ENCODE results near the gene INTS7. TPM values are rescaled to one million over a fixed set of nuclear protein-coding genes. Genes with fewer than 3 reads are reported as not detected.
"Not testable (repeated sequence)": the region's sequence is repeated elsewhere in the genome, so short reads cannot be mapped to it uniquely, and the experiment has no call there.

The INTS7 gene
- total RNA-seq, 1 experiment from 2014 or later: 35.8 TPM

GRCh38 chr1:211978596-211978995, 56.8 kb downstream of the INTS7 start:
- no peak for DNase-seq (ENCODE audit: low spot score)

GRCh38 chr1:211975152-211975941, 60.0 kb downstream of the INTS7 start:
- DNase-seq (ENCODE audit: low spot score): no peak

- no peak for DNase-seq (ENCODE audit: low spot score)
These were observed 61.8 kb downstream of the INTS7 start for GRCh38 chr1:211973541-211973940.

GRCh38 chr1:211968200-211968834, 67.0 kb downstream of the INTS7 start:
- DNase-seq (ENCODE audit: low spot score): no peak

DNA sequence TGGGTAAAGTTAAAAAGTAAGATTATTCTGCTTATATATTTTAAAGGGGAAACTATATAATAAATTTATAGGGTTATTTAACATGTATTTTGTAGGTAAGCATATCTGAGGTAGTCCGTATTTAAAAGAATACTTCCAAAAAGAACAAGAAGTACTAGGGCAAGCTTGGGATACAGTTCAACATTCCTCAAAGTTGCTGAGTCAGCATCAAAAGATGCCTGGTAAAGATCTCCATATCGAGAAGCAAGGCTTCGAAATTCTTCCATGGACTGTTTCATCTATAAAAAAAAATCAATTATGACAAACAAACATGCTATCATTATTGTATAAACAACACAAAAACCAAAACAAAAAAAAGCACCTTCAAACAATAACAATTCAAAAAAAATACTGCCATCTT, 67.7 kb downstream of the INTS7 start:
- DNase-seq (ENCODE audit: low spot score): no peak

DNA sequence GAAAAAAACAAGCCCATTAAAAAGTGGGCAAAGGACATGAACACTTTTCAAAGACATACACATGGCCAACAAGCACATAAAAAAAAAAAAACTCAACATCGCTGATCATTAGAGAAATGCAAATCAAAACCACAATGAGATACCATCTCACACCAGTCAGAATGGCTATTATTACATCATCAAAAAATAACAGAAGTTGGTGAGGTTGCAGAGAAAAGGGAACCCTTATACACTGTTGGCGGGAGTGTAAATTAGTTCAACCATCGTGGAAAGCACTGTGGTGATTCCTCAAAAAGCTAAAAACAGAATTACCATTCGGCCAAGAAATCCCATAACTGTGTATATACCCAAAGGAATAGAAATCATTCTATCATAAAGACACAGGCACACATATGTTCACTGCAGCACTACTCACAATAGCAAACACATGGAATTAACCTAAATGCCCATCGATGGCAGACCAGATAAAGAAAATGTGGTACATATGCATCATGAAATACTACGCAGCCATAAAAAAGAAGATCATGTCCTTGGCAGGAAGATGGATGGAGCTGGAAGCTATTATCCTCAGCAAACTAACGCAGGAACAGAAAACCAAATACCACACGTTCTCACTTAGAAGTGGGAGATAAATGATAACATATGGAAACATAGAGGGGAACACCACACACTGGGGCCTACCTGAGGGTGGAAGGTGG, 70.1 kb downstream of the INTS7 start:
- DNase-seq (ENCODE audit: low spot score): no peak

- no peak for DNase-seq (ENCODE audit: low spot score)
These were observed 75.7 kb downstream of the INTS7 start for GRCh38 chr1:211959680-211960079.

GRCh38 chr1:211959221-211959620, 76.1 kb downstream of the INTS7 start:
- DNase-seq (ENCODE audit: low spot score): no peak

DNA sequence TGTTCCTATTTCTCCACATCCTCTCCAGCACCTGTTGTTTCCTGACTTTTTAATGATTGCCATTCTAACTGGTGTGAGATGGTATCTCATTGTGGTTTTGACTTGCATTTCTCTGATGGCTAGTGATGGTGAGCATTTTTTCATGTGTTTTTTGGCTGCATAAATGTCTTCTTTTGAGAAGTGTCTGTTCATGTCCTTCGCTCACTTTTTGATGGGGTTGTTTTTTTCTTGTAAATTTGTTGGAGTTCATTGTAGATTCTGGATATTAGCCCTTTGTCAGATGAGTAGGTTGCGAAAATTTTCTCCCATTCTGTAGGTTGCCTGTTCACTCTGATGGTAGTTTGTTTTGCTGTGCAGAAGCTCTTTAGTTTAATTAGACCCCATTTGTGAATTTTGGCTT, 81.3 kb downstream of the INTS7 start:
- not testable (repeated sequence) for DNase-seq (ENCODE audit: low spot score)

- DNase-seq (ENCODE audit: low spot score): not testable (repeated sequence)
These were observed 81.8 kb downstream of the INTS7 start for GRCh38 chr1:211953543-211953942.

DNA sequence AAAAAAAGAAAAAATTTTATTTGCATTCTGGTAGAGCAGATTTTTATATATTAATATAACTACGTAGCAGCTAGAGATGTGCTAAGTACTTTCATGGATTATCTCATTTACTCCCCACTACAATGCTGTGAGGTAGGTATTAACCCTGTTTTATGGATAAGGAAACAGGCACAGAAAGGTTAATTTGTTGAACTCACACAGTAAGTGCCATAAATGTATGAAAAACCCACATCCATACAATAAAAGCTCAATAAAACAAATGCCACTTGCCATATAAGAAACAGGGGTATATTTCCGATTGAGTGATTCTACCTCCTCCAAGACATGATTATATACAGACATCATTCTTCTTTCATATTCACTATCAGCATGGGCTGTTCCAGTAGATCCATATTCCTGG, 83.1 kb downstream of the INTS7 start:
- DNase-seq (ENCODE audit: low spot score): no peak

- peak; percentile 97 for DNase-seq (ENCODE audit: low spot score)
These were observed 83.5 kb downstream of the INTS7 start for GRCh38 chr1:211951856-211952255.

GRCh38 chr1:211948377-211948776, 87.0 kb downstream of the INTS7 start:
- DNase-seq (ENCODE audit: low spot score): no peak

DNA sequence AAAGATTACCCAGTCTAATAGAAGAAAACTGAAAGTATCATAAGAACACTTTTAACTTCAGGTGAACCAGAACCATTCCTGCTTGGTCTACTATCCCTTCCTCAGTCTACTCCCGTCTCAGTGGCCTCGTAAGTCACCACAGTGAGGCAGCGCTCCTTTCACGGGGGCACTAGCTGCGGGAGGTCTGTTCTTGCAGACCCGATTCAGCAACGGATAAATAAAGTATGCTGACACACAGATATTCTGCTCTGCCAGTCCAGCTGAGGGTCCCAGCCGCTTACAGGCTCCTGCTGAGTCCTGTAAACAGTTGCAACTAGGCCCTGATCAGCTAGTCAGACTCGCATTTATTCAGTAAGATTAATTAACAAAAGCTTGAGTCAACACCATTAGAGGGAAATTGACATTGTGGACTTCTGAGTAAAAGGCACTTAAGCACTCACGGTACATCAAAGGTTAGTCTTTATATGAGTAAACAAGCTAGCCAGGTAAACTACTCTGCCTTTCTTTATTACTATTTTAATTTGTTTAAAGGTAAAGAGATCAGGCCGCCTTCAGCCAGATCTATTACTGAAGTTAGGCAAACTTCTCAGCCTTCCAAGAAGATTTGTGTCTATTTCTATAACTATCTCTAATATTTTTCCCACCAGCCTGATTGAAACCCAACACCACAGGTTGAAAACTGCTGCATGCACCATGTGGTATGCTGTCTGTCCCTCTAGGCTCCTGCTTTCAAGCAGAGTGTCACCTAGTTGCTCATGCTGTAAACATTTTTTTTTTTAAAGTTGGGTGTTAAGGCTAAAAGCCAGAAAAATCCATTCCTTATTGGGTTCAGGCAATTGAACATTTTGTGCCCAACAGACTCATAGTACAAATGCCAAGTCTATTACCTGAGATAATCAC, 87.7 kb downstream of the INTS7 start:
- no peak for DNase-seq (ENCODE audit: low spot score)

DNA sequence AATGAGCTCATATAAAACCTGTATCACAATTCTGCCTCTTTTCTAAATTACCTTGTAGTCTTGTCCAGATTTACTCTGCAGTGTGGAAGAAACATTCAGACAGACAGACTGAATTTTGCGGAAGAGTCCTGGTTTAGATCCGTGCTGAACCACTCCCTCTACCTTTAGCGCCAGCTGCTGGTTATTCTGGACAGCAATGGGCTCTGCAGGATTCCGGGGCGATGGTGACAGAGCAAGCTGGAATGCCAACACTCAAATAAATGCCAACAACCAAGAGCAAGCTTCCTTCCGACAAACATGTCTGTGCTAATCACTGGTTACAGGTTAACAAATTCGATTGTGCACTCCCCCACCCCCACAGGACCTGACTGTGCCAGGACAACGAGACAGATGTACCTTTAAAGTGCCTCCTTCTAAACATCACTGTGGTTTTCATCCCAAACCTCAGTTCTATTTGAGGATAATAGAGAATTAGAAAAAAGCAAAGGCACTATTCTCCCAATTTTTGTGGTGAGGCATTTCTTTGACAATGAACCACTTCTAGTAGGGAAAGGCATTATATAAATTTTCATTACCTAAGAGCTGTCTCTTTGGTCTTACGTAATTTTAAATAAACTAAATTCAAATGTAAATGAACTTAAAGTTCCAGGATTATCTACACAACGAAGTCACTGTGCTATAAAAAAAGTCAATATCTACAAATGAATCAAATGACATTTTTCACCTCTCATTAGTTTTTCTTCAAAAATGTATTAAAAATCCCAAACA, 90.4 kb downstream of the INTS7 start:
- DNase-seq (ENCODE audit: low spot score): peak; percentile 87

GRCh38 chr1:211942583-211942982, 92.8 kb downstream of the INTS7 start:
- no peak for DNase-seq (ENCODE audit: low spot score)

GRCh38 chr1:211939876-211940468, 95.4 kb downstream of the INTS7 start:
- DNase-seq (ENCODE audit: low spot score): no peak

GRCh38 chr1:211938561-211938997, 96.8 kb downstream of the INTS7 start:
- peak; percentile 25 for DNase-seq (ENCODE audit: low spot score)

DNA sequence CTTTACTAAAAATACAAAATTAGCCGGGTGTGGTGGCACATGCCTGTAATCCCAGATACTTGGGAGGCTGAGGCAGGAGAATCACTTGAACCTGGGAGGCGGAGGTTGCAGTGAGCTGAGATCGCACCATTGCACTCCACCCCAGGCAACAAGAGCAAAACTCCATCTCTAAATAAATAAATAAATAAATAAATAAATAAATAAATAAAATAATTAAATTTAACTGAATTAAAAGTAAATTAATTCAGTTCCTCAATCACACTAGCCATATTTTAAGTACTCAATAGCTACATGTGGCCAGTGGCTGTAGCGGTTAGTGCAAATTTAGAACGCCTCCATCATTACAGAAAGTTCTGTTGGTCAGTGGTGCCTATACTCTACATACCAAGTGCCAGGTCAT, 97.9 kb downstream of the INTS7 start:
- DNase-seq (ENCODE audit: low spot score): not testable (repeated sequence)

- DNase-seq (ENCODE audit: low spot score): no peak
These were observed 99.8 kb downstream of the INTS7 start for GRCh38 chr1:211935448-211935970.
